HepG2 (cell line): ENCODE results near the gene CLEC2D. TPM values are rescaled to one million over a fixed set of nuclear protein-coding genes. Genes with fewer than 3 reads are reported as not detected.

Source experiments
- ATAC-seq: fragments of 200-7000 bp; cut with Tn5 transposase; 3 replicates; pipeline ENCODE4 v1.9.1; 2020; ENCODE audit warnings: mild to moderate bottlenecking, moderate library complexity
- BruUV-seq: library from RNA; stranded (reverse); fragments of 400-500 nt; replicated peaks from 2 replicates; lab custom pipeline; 2021; lab: Mats Ljungman, UMichigan
- CTCF ChIA-PET: fragments of 300-600 bp; formaldehyde crosslinking; extraction: SDS; loops from one replicate; lab custom pipeline; 2021; ENCODE audit warnings: low total read pairs, inconsistent platforms, low intra/inter-chr PET ratio; lab: Yijun Ruan, JAX
- POLR2A ChIA-PET: fragments of 350-600 bp; sonication (Branson Sonifier 250); formaldehyde crosslinking; loops from one replicate; lab custom pipeline; 2020; ENCODE audit warnings: antibody characterized with exemption, inconsistent platforms; lab: Yijun Ruan, JAX
- DNase-seq: peaks from one replicate; pipeline ENCODE4 v3.0.0-alpha.2; 2015; ENCODE audit warnings: low spot score
- FAIRE-seq: peaks from 3 replicates; lab custom pipeline; 2011; peaks lifted over from hg19 to GRCh38; lab: Jason Lieb, UNC
- H2AFZ ChIP-seq: one replicate; pipeline ENCODE4 v1.6.1; 2011; ENCODE audit warnings: low read length, inconsistent platforms
- H3K27ac ChIP-seq: fragments of 300-600 bp; 3 replicates; pipeline ENCODE4 v1.8.0; 2011; ENCODE audit warnings: mixed run types, mild to moderate bottlenecking, mixed read lengths, low read length, inconsistent platforms; ENCODE audit not compliant: insufficient read depth; ENCODE audit errors: extremely low read length
- H3K27me3 ChIP-seq, 2 experiments: fragments of 200-600 bp in 1 of 2; 2 replicates in 1 of 2; 3 replicates in 1 of 2; pipeline versions ENCODE4 v1.6.0 to v1.8.0; 2011; ENCODE audit warnings: low read length in 2 of 2, mild to moderate bottlenecking in 2 of 2, moderate library complexity in 2 of 2, inconsistent platforms in 1 of 2; ENCODE audit not compliant: insufficient read depth in 2 of 2, control insufficient read depth in 1 of 2
- H3K36me3 ChIP-seq, 2 experiments: fragments of 200-600 bp in 1 of 2; replicated peaks in 1 of 2; 2 replicates in 1 of 2; 3 replicates in 1 of 2; pipeline versions ENCODE4 v1.5.1 to v1.8.0; 2011; ENCODE audit warnings: low read length in 2 of 2, inconsistent platforms in 1 of 2; ENCODE audit not compliant: insufficient read depth in 2 of 2, control insufficient read depth in 1 of 2
- H3K4me1 ChIP-seq: 2 replicates; pipeline ENCODE4 v1.5.1; 2012; ENCODE audit warnings: low read length, inconsistent platforms; ENCODE audit not compliant: insufficient read depth
- H3K4me2 ChIP-seq: 2 replicates; pipeline ENCODE4 v1.6.0; 2011; ENCODE audit warnings: low read depth, low read length, inconsistent platforms
- H3K4me3 ChIP-seq, 3 experiments: fragments of 200-600 bp in 1 of 3; sonication (generic), shearing (Covaris generic) in 1 of 3; replicated peaks in 1 of 3; 2 replicates each; pipeline ENCODE4 v1.5.1; 2011 to 2016; ENCODE audit warnings: low read length in 3 of 3, inconsistent platforms in 2 of 3, low read depth in 2 of 3, mild to moderate bottlenecking in 2 of 3, control low read depth in 1 of 3, mixed read lengths in 1 of 3; ENCODE audit not compliant: insufficient read depth in 1 of 3
- H3K79me2 ChIP-seq: one replicate; pipeline ENCODE4 v1.6.1; 2011; ENCODE audit warnings: low read length, inconsistent platforms; ENCODE audit not compliant: insufficient read depth
- H3K9ac ChIP-seq: 2 replicates; pipeline ENCODE4 v1.6.0; 2011; ENCODE audit warnings: mild to moderate bottlenecking, low read depth, low read length, inconsistent platforms; ENCODE audit not compliant: insufficient read depth
- H3K9me3 ChIP-seq: 2 replicates; pipeline ENCODE4 v1.5.1; 2012; ENCODE audit warnings: mild to moderate bottlenecking, low read length
- H4K20me1 ChIP-seq: 2 replicates; pipeline ENCODE4 v1.6.0; 2011; ENCODE audit warnings: inconsistent platforms, mild to moderate bottlenecking, low read length, moderate library complexity; ENCODE audit not compliant: insufficient read depth
- EP300 ChIP-seq, 3 experiments: sonication (generic) in 1 of 3; formaldehyde crosslinking in 1 of 3; IDR thresholded peaks; 2 replicates each; pipeline versions ENCODE4 v1.5.1 to v1.6.1; 2011 to 2020; ENCODE audit warnings: low read depth in 2 of 3, low read length in 2 of 3, borderline replicate concordance in 1 of 3, improper control_type of control experiment in 1 of 3, mild to moderate bottlenecking in 1 of 3, missing genetic modification reagents in 1 of 3, moderate library complexity in 1 of 3
- HDAC2 ChIP-seq: sonication (generic); formaldehyde crosslinking; IDR thresholded peaks from 2 replicates; pipeline ENCODE4 v1.4.0; 2020; ENCODE audit warnings: missing genetic modification reagents
- HOXA9 ChIP-seq: sonication (generic); formaldehyde crosslinking; IDR thresholded peaks from 2 replicates; pipeline ENCODE4 v1.8.1; 2022; ENCODE audit warnings: missing genetic modification reagents, mild to moderate bottlenecking, moderate library complexity, borderline replicate concordance
- MNT ChIP-seq: fragments of 450-650 bp; IDR thresholded peaks from 2 replicates; pipeline ENCODE4 v1.6.1; 2016
- MTERF4 ChIP-seq: sonication (generic); formaldehyde crosslinking; IDR thresholded peaks from 2 replicates; pipeline ENCODE4 v1.8.0; 2023; ENCODE audit warnings: mild to moderate bottlenecking, missing genetic modification reagents
- RXRB ChIP-seq: IDR thresholded peaks from 2 replicates; pipeline ENCODE4 v1.6.1; 2016; ENCODE audit warnings: borderline replicate concordance, missing genetic modification reagents, missing compliant biosample characterization
- TP53 ChIP-seq: sonication (generic); formaldehyde crosslinking; conservative IDR thresholded peaks from 2 replicates; pipeline ENCODE4 v1.4.0; 2020; ENCODE audit warnings: missing genetic modification reagents
- ZNF605 ChIP-seq: sonication (generic); formaldehyde crosslinking; IDR thresholded peaks from 2 replicates; pipeline ENCODE4 v1.8.0; 2022; ENCODE audit warnings: mild to moderate bottlenecking, missing genetic modification reagents
- WGBS: methylation state at CpG from one replicate; pipeline ENCODE4 v1.1.6; 2017; ENCODE audit warnings: low lambda C conversion rate; 5-methylcytosine and 5-hydroxymethylcytosine counted together
- in situ Hi-C: cut with HindIII; loops from 2 replicates; pipeline ENCODE4 v1.10.0; 2017; ENCODE audit warnings: low pct_unique_long_range_greater_than_20kb; ENCODE audit not compliant: extremely low pct_ligation_motif_present
- intact Hi-C: fragments of 100-400 bp; cut with micrococcal nuclease; formaldehyde crosslinking; loops from one replicate; pipeline ENCODE4 v1.10.0; 2022; ENCODE audit not compliant: unreplicated experiment
- polyA plus RNA-seq, 8 experiments: library from polyadenylated mRNA; depleted of rRNA in 3 of 8; stranded (reverse) in 7 of 8; unstranded in 1 of 8; fragments of >200 nt; fragmentation: Illumina TruSeq in 4 of 8; extraction: Trizol in 4 of 8; gene quantifications; 2 replicates each; pipeline versions ENCODE4 v1.2.1 to v1.2.3, GENCODE V29; 2011 to 2016; ENCODE audit warnings: low read depth in 4 of 8, missing spikeins in 1 of 8, mixed read lengths in 1 of 8; ENCODE audit not compliant: insufficient read depth in 1 of 8
- total RNA-seq, 5 experiments: library from RNA; depleted of rRNA; stranded (reverse); fragments of >200 nt; fragmentation: Illumina TruSeq; extraction: Trizol; gene quantifications; 2 replicates each; pipeline ENCODE4 v1.2.3, GENCODE V29; 2016; ENCODE audit warnings: low read depth in 1 of 5
- TF ChIP-seq, protein P1 (sequence below): sonication (generic); formaldehyde crosslinking; IDR thresholded peaks from 2 replicates; pipeline ENCODE4 v1.5.0; 2020; ENCODE audit warnings: mild to moderate bottlenecking, missing genetic modification reagents
- TF ChIP-seq, protein P2 (sequence below): sonication (generic); formaldehyde crosslinking; IDR thresholded peaks from 2 replicates; pipeline ENCODE4 v1.4.0; 2020; ENCODE audit warnings: missing genetic modification reagents, mild to moderate bottlenecking, borderline replicate concordance

The CLEC2D gene
- total and polyA plus RNA-seq, 2 of the 13 experiments (the other 11 are each of a cell fraction or from before 2014, with no cell fraction given) = 2.5 to 8.6 TPM

DNA sequence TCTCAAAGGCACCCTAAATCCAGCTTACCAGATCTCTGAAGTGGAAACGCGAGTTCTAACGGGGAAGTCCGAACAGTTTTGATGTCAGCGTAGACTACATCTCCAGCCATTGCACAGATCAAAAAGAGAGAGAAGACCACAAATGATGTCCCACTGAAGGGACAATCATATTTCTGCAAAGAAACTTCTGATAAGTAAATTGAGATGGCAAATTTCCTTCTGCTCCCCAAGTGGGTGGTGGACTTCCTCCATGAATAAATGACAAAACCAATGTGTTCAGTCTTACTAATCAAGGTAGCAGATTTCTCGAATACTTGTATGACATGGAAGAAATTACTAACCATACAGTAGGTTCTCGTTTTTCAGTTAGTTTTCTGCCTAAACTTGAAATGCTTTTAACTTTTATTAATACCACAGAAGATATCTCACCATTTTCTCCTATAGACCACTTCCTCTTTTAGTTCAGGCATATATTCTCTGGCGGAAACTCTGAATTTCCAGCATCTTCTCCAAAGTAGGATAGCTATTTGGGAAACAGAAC, 63.5 kb downstream of the CLEC2D start, which contains the start of gene CLECL1:
Gene CLECL1 (minus strand): TSS at position 177 of the 541 bp plus-strand sequence.
- Histone ChIP-seq H3K4me3 (no peak within 1 kb of the TSS), H2AFZ (no peak within 1 kb of the TSS), H3K9ac (no peak within 1 kb of the TSS), H4K20me1 (no peaks in the 10 kb centered on the region), H3K27me3 (0 out of 5 replicates have a peak, but pooled peaks cover 0 to 3% of the 10 kb centered on the region in 2 experiments), H3K9me3 (no peaks in the 10 kb centered on the region), H3K4me1 (no peaks in the 10 kb centered on the region), H3K36me3 (no peaks in the 10 kb centered on the region), H3K4me2 (no peak within 1 kb of the TSS), H3K79me2 (no peaks in the 10 kb centered on the region), H3K27ac (no peak within 1 kb of the TSS)
- intact Hi-C loops (no loop called here), in situ Hi-C loops (no loop called here)
- DNase-seq (no peak), FAIRE-seq (no peak), ATAC-seq (no peak)
- CTCF ChIA-PET = no interaction called here
- no TSS peak for BruUV-seq
- TF ChIP-seq TP53 (no peak), EP300 (IDR thresholded peaks at IDR 0.05; ENCODE audit: low read depth in 2 of 2, low read length in 2 of 2) (no peak), EP300 (CRISPR knock-in tag; IDR thresholded peaks at IDR 0.05; ENCODE audit: borderline replicate concordance) (no peak), HDAC2 (CRISPR knock-in tag) (no peak), ZNF605 (CRISPR knock-in tag) (no peak), MNT (no peak), RXRB (CRISPR knock-in tag) (no peak), HOXA9 (CRISPR knock-in tag) (no peak), MTERF4 (CRISPR knock-in tag) (no peak)
- TF ChIP-seq, protein P1, sequence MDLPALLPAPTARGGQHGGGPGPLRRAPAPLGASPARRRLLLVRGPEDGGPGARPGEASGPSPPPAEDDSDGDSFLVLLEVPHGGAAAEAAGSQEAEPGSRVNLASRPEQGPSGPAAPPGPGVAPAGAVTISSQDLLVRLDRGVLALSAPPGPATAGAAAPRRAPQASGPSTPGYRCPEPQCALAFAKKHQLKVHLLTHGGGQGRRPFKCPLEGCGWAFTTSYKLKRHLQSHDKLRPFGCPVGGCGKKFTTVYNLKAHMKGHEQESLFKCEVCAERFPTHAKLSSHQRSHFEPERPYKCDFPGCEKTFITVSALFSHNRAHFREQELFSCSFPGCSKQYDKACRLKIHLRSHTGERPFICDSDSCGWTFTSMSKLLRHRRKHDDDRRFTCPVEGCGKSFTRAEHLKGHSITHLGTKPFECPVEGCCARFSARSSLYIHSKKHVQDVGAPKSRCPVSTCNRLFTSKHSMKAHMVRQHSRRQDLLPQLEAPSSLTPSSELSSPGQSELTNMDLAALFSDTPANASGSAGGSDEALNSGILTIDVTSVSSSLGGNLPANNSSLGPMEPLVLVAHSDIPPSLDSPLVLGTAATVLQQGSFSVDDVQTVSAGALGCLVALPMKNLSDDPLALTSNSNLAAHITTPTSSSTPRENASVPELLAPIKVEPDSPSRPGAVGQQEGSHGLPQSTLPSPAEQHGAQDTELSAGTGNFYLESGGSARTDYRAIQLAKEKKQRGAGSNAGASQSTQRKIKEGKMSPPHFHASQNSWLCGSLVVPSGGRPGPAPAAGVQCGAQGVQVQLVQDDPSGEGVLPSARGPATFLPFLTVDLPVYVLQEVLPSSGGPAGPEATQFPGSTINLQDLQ = no peak
- TF ChIP-seq, protein P2, sequence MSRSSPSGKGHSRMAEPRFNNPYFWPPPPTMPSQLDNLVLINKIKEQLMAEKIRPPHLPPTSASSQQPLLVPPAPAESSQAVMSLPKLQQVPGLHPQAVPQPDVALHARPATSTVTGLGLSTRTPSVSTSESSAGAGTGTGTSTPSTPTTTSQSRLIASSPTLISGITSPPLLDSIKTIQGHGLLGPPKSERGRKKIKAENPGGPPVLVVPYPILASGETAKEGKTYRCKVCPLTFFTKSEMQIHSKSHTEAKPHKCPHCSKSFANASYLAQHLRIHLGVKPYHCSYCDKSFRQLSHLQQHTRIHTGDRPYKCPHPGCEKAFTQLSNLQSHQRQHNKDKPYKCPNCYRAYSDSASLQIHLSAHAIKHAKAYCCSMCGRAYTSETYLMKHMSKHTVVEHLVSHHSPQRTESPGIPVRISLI = no peak
- POLR2A ChIA-PET = no interaction called here
- 59% methylated on average over 8 of the region's 8 CpGs for WGBS
